GM12875 (cell line): ENCODE results near the gene GPATCH4.
"Not testable (repeated sequence)": the region's sequence is repeated elsewhere in the genome, so short reads cannot be mapped to it uniquely, and the experiment has no call there.

Experiments
- H3K4me3 ChIP-seq: one replicate; pipeline ENCODE4 v1.5.1; 2011; ENCODE audit warnings: low read depth, low read length, control low read depth
- TF ChIP-seq, protein P1 (sequence below): IDR thresholded peaks from 2 replicates; pipeline ENCODE4 v1.5.1; 2011; ENCODE audit warnings: low read depth, mild to moderate bottlenecking, control low read depth, inconsistent platforms, low read length, moderate library complexity, borderline replicate concordance; ENCODE audit not compliant: insufficient read depth

GPATCH4 gene

DNA sequence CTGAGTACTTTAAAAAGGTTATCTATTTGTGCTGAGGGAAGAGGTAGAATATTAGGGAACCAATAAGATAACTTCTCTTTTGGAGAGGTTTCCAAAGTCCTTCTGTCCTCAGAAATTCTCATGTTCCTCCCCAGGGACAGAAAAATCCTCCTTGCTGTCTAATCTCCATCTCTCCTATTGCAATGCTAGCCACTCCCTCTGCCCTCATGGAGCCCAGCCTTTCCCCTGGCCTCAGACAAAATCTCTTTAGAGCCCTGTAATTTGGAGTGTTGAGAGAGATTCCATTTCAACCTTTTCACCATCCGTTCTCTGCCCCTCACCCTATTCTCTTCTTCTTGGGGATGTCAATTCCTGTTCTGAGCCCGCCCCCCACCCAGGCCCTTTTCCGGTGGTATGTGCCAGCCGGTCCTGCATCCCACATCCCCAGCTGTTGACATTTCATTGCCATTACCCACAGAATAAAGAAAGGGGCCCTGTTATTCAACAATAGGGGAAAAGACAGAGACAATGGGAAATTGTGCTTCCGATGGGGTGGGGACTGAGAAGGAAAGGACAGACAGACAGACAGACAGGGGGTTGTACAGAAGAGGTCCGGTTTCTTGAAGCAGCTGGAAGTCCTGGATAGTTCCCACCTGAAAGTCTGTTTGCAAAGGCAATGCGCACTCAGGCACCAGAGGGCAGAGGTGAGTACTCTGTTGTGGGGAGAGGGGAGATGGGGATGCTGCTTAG, 17.7 kb upstream of the GPATCH4 start, which contains the start of gene HAPLN2:
Gene HAPLN2 (plus strand): TSS at position 563 of the 729 bp plus-strand sequence. CDS start 4,076 bp downstream, outside the sequence.
- TF ChIP-seq, protein P1, sequence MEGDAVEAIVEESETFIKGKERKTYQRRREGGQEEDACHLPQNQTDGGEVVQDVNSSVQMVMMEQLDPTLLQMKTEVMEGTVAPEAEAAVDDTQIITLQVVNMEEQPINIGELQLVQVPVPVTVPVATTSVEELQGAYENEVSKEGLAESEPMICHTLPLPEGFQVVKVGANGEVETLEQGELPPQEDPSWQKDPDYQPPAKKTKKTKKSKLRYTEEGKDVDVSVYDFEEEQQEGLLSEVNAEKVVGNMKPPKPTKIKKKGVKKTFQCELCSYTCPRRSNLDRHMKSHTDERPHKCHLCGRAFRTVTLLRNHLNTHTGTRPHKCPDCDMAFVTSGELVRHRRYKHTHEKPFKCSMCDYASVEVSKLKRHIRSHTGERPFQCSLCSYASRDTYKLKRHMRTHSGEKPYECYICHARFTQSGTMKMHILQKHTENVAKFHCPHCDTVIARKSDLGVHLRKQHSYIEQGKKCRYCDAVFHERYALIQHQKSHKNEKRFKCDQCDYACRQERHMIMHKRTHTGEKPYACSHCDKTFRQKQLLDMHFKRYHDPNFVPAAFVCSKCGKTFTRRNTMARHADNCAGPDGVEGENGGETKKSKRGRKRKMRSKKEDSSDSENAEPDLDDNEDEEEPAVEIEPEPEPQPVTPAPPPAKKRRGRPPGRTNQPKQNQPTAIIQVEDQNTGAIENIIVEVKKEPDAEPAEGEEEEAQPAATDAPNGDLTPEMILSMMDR, result peak; percentile 56; the same call in 1 of the 2 replicates
- no peak within 1 kb of the TSS for H3K4me3 ChIP-seq

DNA sequence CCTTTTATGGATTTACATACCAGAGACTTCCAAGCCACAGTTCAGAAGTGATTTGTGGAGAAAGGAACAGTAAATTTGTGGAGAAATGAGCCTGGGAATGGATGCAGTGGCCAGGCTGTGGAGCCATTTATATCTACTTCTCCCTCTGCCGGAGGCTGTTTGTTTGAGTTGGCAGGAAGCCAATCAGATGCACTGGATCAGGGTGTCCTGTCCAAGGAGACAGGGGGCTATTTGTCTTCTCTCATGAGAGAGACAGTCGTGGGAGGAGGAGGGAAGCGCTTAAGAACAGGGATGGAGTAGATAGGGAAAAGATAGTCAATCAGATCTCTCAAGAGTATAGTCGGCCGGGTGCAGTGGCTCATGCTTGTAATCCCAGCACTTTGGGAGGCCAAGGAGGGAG, 15.2 kb upstream of the GPATCH4 start:
- no peak overlapping the region for H3K4me3 ChIP-seq

DNA sequence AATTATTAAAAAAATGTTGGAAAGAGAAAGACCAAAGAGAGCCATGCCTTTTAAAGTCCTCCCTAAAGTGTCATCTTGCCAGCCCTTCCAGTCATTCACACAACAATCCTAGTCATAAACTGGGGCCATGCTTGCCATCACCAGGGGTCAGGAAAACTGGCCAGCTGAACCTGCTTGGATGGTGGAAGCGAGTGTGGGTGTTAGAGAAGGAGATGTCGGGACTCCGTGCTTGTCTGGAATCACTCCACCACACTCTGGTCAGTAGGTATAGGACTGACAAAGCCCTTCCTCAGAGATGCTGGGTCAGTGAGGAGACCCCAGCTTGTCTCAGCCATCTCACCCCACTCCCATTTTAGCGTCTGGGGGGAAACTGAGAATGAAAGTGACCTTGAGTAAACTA, 14.7 kb upstream of the GPATCH4 start:
- no peak overlapping the region for H3K4me3 ChIP-seq

More for the DNA sequence above, 15.2 kb upstream of the GPATCH4 start:
- TF ChIP-seq, protein P1, result no peak

DNA sequence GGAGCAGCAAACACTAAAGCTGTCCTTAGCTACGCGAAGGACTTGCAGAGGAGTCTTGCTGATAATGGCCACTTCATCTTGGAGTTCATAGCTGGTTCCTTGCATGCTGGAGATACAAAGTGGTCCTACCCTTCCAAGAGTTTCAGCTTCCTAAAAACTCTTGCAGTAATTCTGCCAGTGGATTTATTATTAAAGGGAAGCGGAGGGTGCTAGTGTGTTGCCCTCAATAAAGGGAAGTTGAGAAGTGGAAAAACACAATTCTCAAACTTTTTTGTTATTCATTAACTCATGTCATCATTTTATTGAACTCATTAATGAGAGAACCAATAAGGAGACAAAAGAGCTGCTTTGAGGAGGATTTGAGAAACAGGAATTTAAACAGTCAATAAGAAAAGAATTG, 11.4 kb upstream of the GPATCH4 start:
- TF ChIP-seq, protein P1, result no peak
- H3K4me3 ChIP-seq, result no peak overlapping the region

More for the DNA sequence above, 14.7 kb upstream of the GPATCH4 start:
- TF ChIP-seq, protein P1, result no peak

DNA sequence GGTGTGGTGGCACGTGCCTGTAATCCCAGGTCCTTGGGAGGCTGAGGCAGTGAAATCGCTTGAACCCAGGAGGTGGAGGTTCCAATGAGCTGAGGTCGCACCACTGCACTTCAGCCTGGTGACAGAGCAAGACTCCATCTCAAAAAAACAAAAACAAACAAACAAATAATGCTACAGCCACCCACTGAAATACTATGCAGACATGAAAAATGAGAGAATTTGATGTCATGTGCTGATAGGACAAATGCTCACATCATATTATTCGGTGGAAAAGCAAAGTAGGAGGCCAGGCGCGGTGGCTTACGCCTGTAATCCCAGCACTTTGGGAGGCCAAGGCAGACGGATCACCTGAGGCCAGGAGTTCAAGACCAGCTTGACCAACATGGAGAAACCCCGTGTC, 8.8 kb upstream of the GPATCH4 start:
- H3K4me3 ChIP-seq, result not testable (repeated sequence)

DNA sequence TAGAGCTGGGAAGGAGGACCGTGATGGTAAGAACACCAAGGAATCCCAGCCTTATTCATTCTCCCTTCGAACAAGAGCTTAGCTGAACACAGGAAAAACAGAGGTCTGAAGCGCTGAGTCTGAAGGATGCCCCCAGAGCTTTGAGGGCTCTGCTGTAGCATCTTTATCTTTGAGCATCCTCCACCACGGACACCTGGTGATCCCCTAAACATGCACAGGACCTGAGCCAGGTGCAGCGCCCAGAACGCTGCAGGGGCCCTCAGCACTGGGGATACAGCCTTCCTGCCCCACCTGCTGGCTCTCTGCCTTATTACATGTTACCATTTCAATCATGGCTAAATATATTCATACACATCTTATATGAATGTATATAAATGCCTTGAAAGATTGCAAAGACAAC, 7.7 kb upstream of the GPATCH4 start:
- no peak overlapping the region for H3K4me3 ChIP-seq
- TF ChIP-seq, protein P1, result peak; percentile 65

DNA sequence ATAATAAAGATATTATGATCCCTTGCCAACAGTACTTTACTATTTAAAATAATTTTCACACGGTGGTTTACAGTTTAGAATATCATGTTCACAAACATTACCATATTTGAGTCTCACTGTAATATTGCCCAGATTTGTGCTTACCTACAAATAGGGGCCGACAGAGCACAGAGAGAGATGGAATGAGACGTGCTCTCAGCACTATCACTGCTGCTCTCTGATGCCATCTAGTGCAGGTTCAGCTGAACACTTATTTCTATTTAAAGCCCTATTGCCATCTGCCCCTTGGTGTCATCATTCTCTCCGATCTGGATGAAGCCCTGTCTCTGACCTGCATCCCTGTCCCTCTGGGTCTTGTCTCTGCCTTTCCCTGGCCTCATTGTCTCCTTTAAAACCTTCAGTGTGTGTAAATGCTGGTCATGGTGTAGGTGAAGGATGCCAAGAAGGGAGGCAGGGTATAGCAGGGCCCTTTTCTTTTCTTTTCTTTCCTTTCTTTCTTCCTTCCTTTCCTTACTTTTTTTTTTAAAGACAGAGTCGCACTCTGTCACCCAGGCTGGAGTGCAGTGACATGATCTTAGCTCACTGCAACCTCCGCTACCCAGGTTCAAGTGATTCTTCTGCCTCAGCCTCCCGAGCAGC, 6.9 kb upstream of the GPATCH4 start:
- TF ChIP-seq, protein P1, result peak; percentile 78
- no peak overlapping the region for H3K4me3 ChIP-seq

DNA sequence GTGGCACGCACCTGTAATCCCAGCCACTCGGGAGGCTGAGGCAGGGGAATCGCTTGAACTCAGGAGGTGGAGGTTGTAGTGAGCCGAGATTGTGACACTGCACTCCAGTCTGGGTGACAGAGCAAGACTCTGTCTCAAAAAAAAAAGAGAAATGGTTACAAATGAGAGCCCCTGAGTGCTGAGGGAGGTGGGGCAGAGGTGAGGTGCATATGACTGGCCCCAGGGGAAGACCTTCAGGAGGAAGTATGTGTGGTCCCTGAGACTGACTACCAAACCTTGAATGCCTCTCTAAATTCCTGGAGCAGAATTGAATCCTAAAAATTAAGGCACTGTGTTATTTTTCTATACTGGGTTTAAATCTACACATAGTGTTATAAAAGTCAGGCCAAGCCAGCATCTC, 6.1 kb upstream of the GPATCH4 start:
- not testable (repeated sequence) for H3K4me3 ChIP-seq
